Measurements from ENCODE around the gene ERMARD. TPM values are rescaled to one million over a fixed set of nuclear protein-coding genes. Genes with fewer than 3 reads are reported as not detected.

Gene ERMARD
- total RNA-seq, 2 donors from 2014 or later: 22.4 to 39.8 TPM

GRCh38 chr6:169723991-169724493 is 27.4 kb upstream of the ERMARD start:
- Mint-ChIP-seq H3K27ac (no peak overlapping the region), H3K27me3 (no peaks in the 10 kb centered on the region), H3K36me3 (peaks cover 4% of the 10 kb centered on the region), H3K4me3 (no peak overlapping the region), H3K9me3 (no peaks in the 10 kb centered on the region), H3K4me1 (ENCODE audit: low read depth in 2 of 2) (peaks cover 14 to 42% of the 10 kb centered on the region in 2 donors)
- DNase-seq (ENCODE audit: low spot score): peak; percentile 62
- peak; percentile 72 to 85 for ATAC-seq

GRCh38 chr6:169724494-169725124 is 26.8 kb upstream of the ERMARD start, which contains the start of gene PHF10:
Gene PHF10 (minus strand): TSS chr6:169724500. CDS start chr6:169723931, 569 bp downstream.
- H3K9me3 Mint-ChIP-seq: no peaks in the 10 kb centered on the region
- no peaks in the 10 kb centered on the region for H3K27me3 Mint-ChIP-seq
- DNase-seq (ENCODE audit: low spot score) (peak; percentile 74), ATAC-seq (peak; percentile 80)
- peaks cover 4% of the 10 kb centered on the region for H3K36me3 Mint-ChIP-seq
- peak within 1 kb of the TSS; percentile 94 for H3K4me3 Mint-ChIP-seq
- peak within 1 kb of the TSS; percentile 78 to 90 for H3K27ac Mint-ChIP-seq
- H3K4me1 Mint-ChIP-seq (ENCODE audit: low read depth in 2 of 2): peaks cover 14 to 37% of the 10 kb centered on the region in 2 donors

GRCh38 chr6:169725125-169726048 is 26.0 kb upstream of the ERMARD start:
- no peaks in the 10 kb centered on the region for H3K9me3 Mint-ChIP-seq
- H3K4me1 Mint-ChIP-seq (ENCODE audit: low read depth in 2 of 2): peaks cover 13 to 34% of the 10 kb centered on the region in 2 donors
- no peaks in the 10 kb centered on the region for H3K27me3 Mint-ChIP-seq
- DNase-seq (ENCODE audit: low spot score) (no peak), ATAC-seq (no peak)
- H3K36me3 Mint-ChIP-seq: peaks cover 1% of the 10 kb centered on the region
- peak overlapping the region; percentile 66 for H3K4me3 Mint-ChIP-seq
- H3K27ac Mint-ChIP-seq: peak overlapping the region; percentile 23 to 45

GRCh38 chr6:169726049-169726400 is 25.4 kb upstream of the ERMARD start:
- H3K36me3 Mint-ChIP-seq: no peaks in the 10 kb centered on the region
- H3K4me1 Mint-ChIP-seq (ENCODE audit: low read depth in 2 of 2): peaks cover 11 to 31% of the 10 kb centered on the region in 2 donors
- peak overlapping the region; percentile 23 to 45 for H3K27ac Mint-ChIP-seq
- no peak for DNase-seq (ENCODE audit: low spot score)
- ATAC-seq: no peak
- no peaks in the 10 kb centered on the region for H3K9me3 Mint-ChIP-seq
- peak overlapping the region; percentile 66 for H3K4me3 Mint-ChIP-seq
- peaks cover 3 to 6% of the 10 kb centered on the region in 2 donors for H3K27me3 Mint-ChIP-seq

GRCh38 chr6:169726963-169727362 is 24.5 kb upstream of the ERMARD start:
- Mint-ChIP-seq H3K27me3 (peaks cover 4 to 7% of the 10 kb centered on the region in 2 donors), H3K4me1 (ENCODE audit: low read depth in 2 of 2) (peaks cover 9 to 23% of the 10 kb centered on the region in 2 donors), H3K36me3 (no peaks in the 10 kb centered on the region), H3K4me3 (no peak overlapping the region), H3K9me3 (no peaks in the 10 kb centered on the region), H3K27ac (no peak overlapping the region)
- ATAC-seq: no peak
- no peak for DNase-seq (ENCODE audit: low spot score)

GRCh38 chr6:169729961-169730360 is 21.5 kb upstream of the ERMARD start:
- Mint-ChIP-seq H3K9me3 (no peaks in the 10 kb centered on the region), H3K36me3 (no peaks in the 10 kb centered on the region), H3K4me1 (ENCODE audit: low read depth in 2 of 2) (peaks cover 0 to 11% of the 10 kb centered on the region in 2 donors), H3K27ac (no peak overlapping the region), H3K27me3 (peaks cover 17 to 19% of the 10 kb centered on the region in 2 donors), H3K4me3 (no peak overlapping the region)
- no peak for DNase-seq (ENCODE audit: low spot score)
- ATAC-seq: no peak

- H3K27ac Mint-ChIP-seq: no peak overlapping the region
- no peak overlapping the region for H3K4me3 Mint-ChIP-seq
- no peaks in the 10 kb centered on the region for H3K4me1 Mint-ChIP-seq (ENCODE audit: low read depth in 2 of 2)
- DNase-seq (ENCODE audit: low spot score): no peak
- peaks cover 33 to 35% of the 10 kb centered on the region in 2 donors for H3K27me3 Mint-ChIP-seq
- peaks cover 4% of the 10 kb centered on the region for H3K36me3 Mint-ChIP-seq
- no peaks in the 10 kb centered on the region for H3K9me3 Mint-ChIP-seq
- no peak for ATAC-seq
Measured at GRCh38 chr6:169738204-169738975, 13.0 kb upstream of the ERMARD start.

GRCh38 chr6:169738976-169739529 is 12.4 kb upstream of the ERMARD start:
- H3K4me1 Mint-ChIP-seq (ENCODE audit: low read depth in 2 of 2): no peaks in the 10 kb centered on the region
- H3K9me3 Mint-ChIP-seq: no peaks in the 10 kb centered on the region
- H3K27me3 Mint-ChIP-seq: peaks cover 31 to 34% of the 10 kb centered on the region in 2 donors
- no peak for ATAC-seq
- no peak overlapping the region for H3K27ac Mint-ChIP-seq
- DNase-seq (ENCODE audit: low spot score): no peak
- peaks cover 4% of the 10 kb centered on the region for H3K36me3 Mint-ChIP-seq
- no peak overlapping the region for H3K4me3 Mint-ChIP-seq

GRCh38 chr6:169741344-169741743 is 10.1 kb upstream of the ERMARD start:
- H3K27ac Mint-ChIP-seq: no peak overlapping the region
- no peak overlapping the region for H3K4me3 Mint-ChIP-seq
- H3K9me3 Mint-ChIP-seq: no peaks in the 10 kb centered on the region
- peaks cover 11% of the 10 kb centered on the region in 2 donors for H3K27me3 Mint-ChIP-seq
- DNase-seq (ENCODE audit: low spot score) (no peak), ATAC-seq (no peak)
- no peaks in the 10 kb centered on the region for H3K4me1 Mint-ChIP-seq (ENCODE audit: low read depth in 2 of 2)
- peaks cover 3% of the 10 kb centered on the region for H3K36me3 Mint-ChIP-seq

- Mint-ChIP-seq H3K4me1 (ENCODE audit: low read depth in 2 of 2) (peaks cover 5 to 8% of the 10 kb centered on the region in 2 donors), H3K27me3 (no peaks in the 10 kb centered on the region), H3K9me3 (no peaks in the 10 kb centered on the region), H3K27ac (no peak overlapping the region), H3K36me3 (peaks cover 6% of the 10 kb centered on the region), H3K4me3 (no peak overlapping the region)
- ATAC-seq (no peak), DNase-seq (ENCODE audit: low spot score) (no peak)
Measured at GRCh38 chr6:169745405-169745804, 6.0 kb upstream of the ERMARD start.

GRCh38 chr6:169746556-169746955 is 4.9 kb upstream of the ERMARD start:
- H3K9me3 Mint-ChIP-seq: no peaks in the 10 kb centered on the region
- peaks cover 14% of the 10 kb centered on the region for H3K36me3 Mint-ChIP-seq
- no peaks in the 10 kb centered on the region for H3K27me3 Mint-ChIP-seq
- H3K4me3 Mint-ChIP-seq: no peak overlapping the region
- ATAC-seq (no peak), DNase-seq (ENCODE audit: low spot score) (no peak)
- peaks cover 12 to 17% of the 10 kb centered on the region in 2 donors for H3K4me1 Mint-ChIP-seq (ENCODE audit: low read depth in 2 of 2)
- no peak overlapping the region for H3K27ac Mint-ChIP-seq

GRCh38 chr6:169752074-169752623 is 727 bp downstream of the ERMARD start:
- Mint-ChIP-seq H3K9me3 (no peaks in the 10 kb centered on the region), H3K36me3 (peaks cover 13% of the 10 kb centered on the region), H3K4me3 (peak overlapping the region; percentile 100), H3K27me3 (no peaks in the 10 kb centered on the region), H3K27ac (peak overlapping the region; percentile 97 to 98), H3K4me1 (ENCODE audit: low read depth in 2 of 2) (peaks cover 24 to 31% of the 10 kb centered on the region in 2 donors)
- DNase-seq (ENCODE audit: low spot score) (no peak), ATAC-seq (no peak)

- Mint-ChIP-seq H3K4me3 (no peak overlapping the region), H3K9me3 (no peaks in the 10 kb centered on the region), H3K36me3 (peaks cover 19% of the 10 kb centered on the region), H3K27ac (no peak overlapping the region), H3K27me3 (no peaks in the 10 kb centered on the region), H3K4me1 (ENCODE audit: low read depth in 2 of 2) (peaks cover 20 to 25% of the 10 kb centered on the region in 2 donors)
- DNase-seq (ENCODE audit: low spot score) (no peak), ATAC-seq (no peak)
Measured at GRCh38 chr6:169755162-169755561, 3.7 kb downstream of the ERMARD start.
